HepG2 (cell line): Measurements from ENCODE around the gene GFER. TPM values are rescaled to one million over a fixed set of nuclear protein-coding genes. Genes with fewer than 3 reads are reported as not detected.

Experiments
- BCLAF1 ChIP-seq: fragments of 450-650 bp; IDR thresholded peaks from 2 replicates; pipeline ENCODE4 v1.6.1; 2017; ENCODE audit warnings: mild to moderate bottlenecking
- MYC ChIP-seq: sonication (generic); formaldehyde crosslinking; IDR thresholded peaks from 2 replicates; pipeline ENCODE4 v1.9.0; 2021; ENCODE audit warnings: missing genetic modification reagents, borderline replicate concordance
- PRMT3 ChIP-seq: sonication (generic); formaldehyde crosslinking; IDR thresholded peaks from 2 replicates; pipeline ENCODE4 v1.8.1; 2022; ENCODE audit warnings: low read depth, mild to moderate bottlenecking, moderate library complexity, missing genetic modification reagents, borderline replicate concordance
- ZNF18 ChIP-seq: sonication (generic); formaldehyde crosslinking; IDR thresholded peaks from 2 replicates; pipeline ENCODE4 v1.8.0; 2022; ENCODE audit warnings: mild to moderate bottlenecking, missing genetic modification reagents; ENCODE audit not compliant: insufficient replicate concordance
- ZNF512 ChIP-seq: sonication (generic); formaldehyde crosslinking; IDR thresholded peaks from 2 replicates; pipeline ENCODE4 v1.4.0; 2020; ENCODE audit warnings: mild to moderate bottlenecking, missing genetic modification reagents
- ZNF703 ChIP-seq: sonication (generic); formaldehyde crosslinking; IDR thresholded peaks from 2 replicates; pipeline ENCODE4 v1.5.1; 2020; ENCODE audit warnings: missing genetic modification reagents, mild to moderate bottlenecking, moderate library complexity, borderline replicate concordance
- ZNF737 ChIP-seq: sonication (generic); formaldehyde crosslinking; IDR thresholded peaks from 2 replicates; pipeline ENCODE4 v1.5.0; 2020; ENCODE audit warnings: missing genetic modification reagents, mild to moderate bottlenecking, borderline replicate concordance
- polyA plus RNA-seq, 8 experiments: library from polyadenylated mRNA; depleted of rRNA in 3 of 8; stranded (reverse) in 7 of 8; unstranded in 1 of 8; fragments of >200 nt; fragmentation: Illumina TruSeq in 4 of 8; extraction: Trizol in 4 of 8; gene quantifications; 2 replicates each; pipeline versions ENCODE4 v1.2.1 to v1.2.3, GENCODE V29; 2011 to 2016; ENCODE audit warnings: low read depth in 4 of 8, missing spikeins in 1 of 8, mixed read lengths in 1 of 8; ENCODE audit not compliant: insufficient read depth in 1 of 8
- total RNA-seq, 5 experiments: library from RNA; depleted of rRNA; stranded (reverse); fragments of >200 nt; fragmentation: Illumina TruSeq; extraction: Trizol; gene quantifications; 2 replicates each; pipeline ENCODE4 v1.2.3, GENCODE V29; 2016; ENCODE audit warnings: low read depth in 1 of 5
- TF ChIP-seq, protein P1 (sequence below): sonication (generic); formaldehyde crosslinking; IDR thresholded peaks from 2 replicates; pipeline ENCODE4 v1.4.0; 2020; ENCODE audit warnings: mild to moderate bottlenecking, missing genetic modification reagents
- TF ChIP-seq, protein P2 (sequence below): sonication (generic); formaldehyde crosslinking; IDR thresholded peaks from 2 replicates; pipeline ENCODE4 v1.4.0; 2020; ENCODE audit warnings: missing genetic modification reagents
- TF ChIP-seq, protein P3 (sequence below): sonication (generic); formaldehyde crosslinking; IDR thresholded peaks from 2 replicates; pipeline ENCODE4 v1.5.1; 2020; ENCODE audit warnings: mild to moderate bottlenecking, moderate library complexity, missing genetic modification reagents

Gene GFER
- total and polyA plus RNA-seq, 2 of the 13 experiments (the other 11 are each of a cell fraction or from before 2014, with no cell fraction given) = 28.6 to 71.7 TPM

- TF ChIP-seq BCLAF1 (no peak), PRMT3 (CRISPR knock-in tag) (no peak), ZNF18 (CRISPR knock-in tag) (no peak), ZNF512 (CRISPR knock-in tag) (no peak), MYC (CRISPR knock-in tag) (peak; percentile 24; the same call in 1 of the 2 replicates), ZNF703 (CRISPR knock-in tag) (no peak), ZNF737 (no peak)
- TF ChIP-seq, protein P1, sequence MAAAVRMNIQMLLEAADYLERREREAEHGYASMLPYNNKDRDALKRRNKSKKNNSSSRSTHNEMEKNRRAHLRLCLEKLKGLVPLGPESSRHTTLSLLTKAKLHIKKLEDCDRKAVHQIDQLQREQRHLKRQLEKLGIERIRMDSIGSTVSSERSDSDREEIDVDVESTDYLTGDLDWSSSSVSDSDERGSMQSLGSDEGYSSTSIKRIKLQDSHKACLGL (CRISPR knock-in tag) = peak; percentile 44; the same call in 1 of the 2 replicates
- TF ChIP-seq, protein P2, sequence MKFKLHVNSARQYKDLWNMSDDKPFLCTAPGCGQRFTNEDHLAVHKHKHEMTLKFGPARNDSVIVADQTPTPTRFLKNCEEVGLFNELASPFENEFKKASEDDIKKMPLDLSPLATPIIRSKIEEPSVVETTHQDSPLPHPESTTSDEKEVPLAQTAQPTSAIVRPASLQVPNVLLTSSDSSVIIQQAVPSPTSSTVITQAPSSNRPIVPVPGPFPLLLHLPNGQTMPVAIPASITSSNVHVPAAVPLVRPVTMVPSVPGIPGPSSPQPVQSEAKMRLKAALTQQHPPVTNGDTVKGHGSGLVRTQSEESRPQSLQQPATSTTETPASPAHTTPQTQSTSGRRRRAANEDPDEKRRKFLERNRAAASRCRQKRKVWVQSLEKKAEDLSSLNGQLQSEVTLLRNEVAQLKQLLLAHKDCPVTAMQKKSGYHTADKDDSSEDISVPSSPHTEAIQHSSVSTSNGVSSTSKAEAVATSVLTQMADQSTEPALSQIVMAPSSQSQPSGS (CRISPR knock-in tag) = peak; percentile 66; the same call in 1 of the 2 replicates
- TF ChIP-seq, protein P3, sequence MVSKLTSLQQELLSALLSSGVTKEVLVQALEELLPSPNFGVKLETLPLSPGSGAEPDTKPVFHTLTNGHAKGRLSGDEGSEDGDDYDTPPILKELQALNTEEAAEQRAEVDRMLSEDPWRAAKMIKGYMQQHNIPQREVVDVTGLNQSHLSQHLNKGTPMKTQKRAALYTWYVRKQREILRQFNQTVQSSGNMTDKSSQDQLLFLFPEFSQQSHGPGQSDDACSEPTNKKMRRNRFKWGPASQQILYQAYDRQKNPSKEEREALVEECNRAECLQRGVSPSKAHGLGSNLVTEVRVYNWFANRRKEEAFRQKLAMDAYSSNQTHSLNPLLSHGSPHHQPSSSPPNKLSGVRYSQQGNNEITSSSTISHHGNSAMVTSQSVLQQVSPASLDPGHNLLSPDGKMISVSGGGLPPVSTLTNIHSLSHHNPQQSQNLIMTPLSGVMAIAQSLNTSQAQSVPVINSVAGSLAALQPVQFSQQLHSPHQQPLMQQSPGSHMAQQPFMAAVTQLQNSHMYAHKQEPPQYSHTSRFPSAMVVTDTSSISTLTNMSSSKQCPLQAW (CRISPR knock-in tag) = peak; percentile 44; the same call in 1 of the 2 replicates
Measured at GRCh38 chr16:1990351-1991134, 6.5 kb downstream of the GFER start (continued).
